ENCODE measurements around the gene PHLDB1.

DNA sequence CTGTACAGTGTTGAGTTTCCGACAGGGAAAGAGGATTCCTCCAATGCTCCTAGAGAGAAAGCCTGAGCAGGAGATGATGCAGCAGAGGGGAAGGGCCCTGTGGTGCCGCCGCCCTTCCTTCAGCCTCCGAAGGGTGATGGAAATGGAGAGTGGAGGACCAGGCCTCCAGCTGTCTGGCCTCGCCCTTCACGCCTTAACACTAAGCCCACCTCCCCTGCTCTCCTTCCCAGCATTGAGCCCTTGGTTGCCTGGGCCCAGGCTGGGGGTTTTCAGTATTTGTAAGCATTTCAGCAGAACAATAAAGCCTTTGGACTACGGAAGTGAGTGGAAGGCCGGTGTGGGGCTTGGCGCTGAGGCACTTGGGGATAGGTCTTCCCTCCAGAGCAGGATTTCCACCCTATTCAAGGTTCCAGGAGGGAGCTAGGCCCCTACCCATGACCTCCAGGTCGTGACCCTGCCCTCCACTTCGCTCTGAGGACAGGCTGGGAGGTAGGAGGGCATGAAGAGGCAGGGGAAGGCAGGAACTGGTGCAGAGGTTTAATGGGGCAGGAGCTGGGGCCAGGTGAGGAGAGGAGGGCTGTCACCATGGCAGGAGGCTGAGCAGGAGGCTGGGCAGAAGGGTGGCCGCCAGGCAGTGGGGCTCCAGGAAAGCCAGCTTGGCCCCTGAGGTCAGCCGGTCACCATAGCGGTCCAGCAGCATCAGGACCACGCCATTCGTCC, 50.5 kb downstream of the PHLDB1 start:
- no peak for TF ChIP-seq POLR2A (IDR thresholded peaks at IDR 0.05)
- TF ChIP-seq, protein P1, sequence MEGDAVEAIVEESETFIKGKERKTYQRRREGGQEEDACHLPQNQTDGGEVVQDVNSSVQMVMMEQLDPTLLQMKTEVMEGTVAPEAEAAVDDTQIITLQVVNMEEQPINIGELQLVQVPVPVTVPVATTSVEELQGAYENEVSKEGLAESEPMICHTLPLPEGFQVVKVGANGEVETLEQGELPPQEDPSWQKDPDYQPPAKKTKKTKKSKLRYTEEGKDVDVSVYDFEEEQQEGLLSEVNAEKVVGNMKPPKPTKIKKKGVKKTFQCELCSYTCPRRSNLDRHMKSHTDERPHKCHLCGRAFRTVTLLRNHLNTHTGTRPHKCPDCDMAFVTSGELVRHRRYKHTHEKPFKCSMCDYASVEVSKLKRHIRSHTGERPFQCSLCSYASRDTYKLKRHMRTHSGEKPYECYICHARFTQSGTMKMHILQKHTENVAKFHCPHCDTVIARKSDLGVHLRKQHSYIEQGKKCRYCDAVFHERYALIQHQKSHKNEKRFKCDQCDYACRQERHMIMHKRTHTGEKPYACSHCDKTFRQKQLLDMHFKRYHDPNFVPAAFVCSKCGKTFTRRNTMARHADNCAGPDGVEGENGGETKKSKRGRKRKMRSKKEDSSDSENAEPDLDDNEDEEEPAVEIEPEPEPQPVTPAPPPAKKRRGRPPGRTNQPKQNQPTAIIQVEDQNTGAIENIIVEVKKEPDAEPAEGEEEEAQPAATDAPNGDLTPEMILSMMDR (IDR thresholded peaks at IDR 0.05): no peak
